ENCODE data around the gene GIPC3. TPM values are rescaled to one million over a fixed set of nuclear protein-coding genes. Genes with fewer than 3 reads are reported as not detected.
"Not testable (repeated sequence)": the region's sequence is repeated elsewhere in the genome, so short reads cannot be mapped to it uniquely, and the experiment has no call there.

Gene GIPC3
- polyA plus RNA-seq, 3 donors = 3.1 to 3.8 (median 3.6) TPM

GRCh38 chr19:3625996-3626472 is 40.8 kb downstream of the GIPC3 start:
- no peak for DNase-seq (ENCODE audit: extremely low read depth in 1 of 11, low read depth in 9 of 11, low spot score in 4 of 11)

GRCh38 chr19:3626473-3627350 is 41.4 kb downstream of the GIPC3 start, which contains the start of gene CACTIN:
TSS of gene CACTIN (minus strand) at chr19:3626790. CDS start at chr19:3626762, 28 bp downstream.
- peak; percentile 88 to 98 (median 96) for DNase-seq (ENCODE audit: extremely low read depth in 1 of 11, low read depth in 9 of 11, low spot score in 4 of 11)

- no peak for DNase-seq (ENCODE audit: extremely low read depth in 1 of 11, low read depth in 9 of 11, low spot score in 4 of 11)
These were observed 42.1 kb downstream of the GIPC3 start for GRCh38 chr19:3627351-3627723.

GRCh38 chr19:3628766-3629165 is 43.5 kb downstream of the GIPC3 start:
- not testable (repeated sequence) for DNase-seq (ENCODE audit: extremely low read depth in 1 of 11, low read depth in 9 of 11, low spot score in 4 of 11)

GRCh38 chr19:3631053-3631861 is 46.0 kb downstream of the GIPC3 start:
- no peak for DNase-seq (ENCODE audit: extremely low read depth in 1 of 11, low read depth in 9 of 11, low spot score in 4 of 11)

GRCh38 chr19:3632098-3632497 is 46.8 kb downstream of the GIPC3 start:
- DNase-seq (ENCODE audit: extremely low read depth in 1 of 11, low read depth in 9 of 11, low spot score in 4 of 11) = no peak

GRCh38 chr19:3632739-3633558 is 47.7 kb downstream of the GIPC3 start:
- no peak for DNase-seq (ENCODE audit: extremely low read depth in 1 of 11, low read depth in 9 of 11, low spot score in 4 of 11)

GRCh38 chr19:3633559-3633988 is 48.3 kb downstream of the GIPC3 start:
- DNase-seq (ENCODE audit: extremely low read depth in 1 of 11, low read depth in 9 of 11, low spot score in 4 of 11) = no peak

DNA sequence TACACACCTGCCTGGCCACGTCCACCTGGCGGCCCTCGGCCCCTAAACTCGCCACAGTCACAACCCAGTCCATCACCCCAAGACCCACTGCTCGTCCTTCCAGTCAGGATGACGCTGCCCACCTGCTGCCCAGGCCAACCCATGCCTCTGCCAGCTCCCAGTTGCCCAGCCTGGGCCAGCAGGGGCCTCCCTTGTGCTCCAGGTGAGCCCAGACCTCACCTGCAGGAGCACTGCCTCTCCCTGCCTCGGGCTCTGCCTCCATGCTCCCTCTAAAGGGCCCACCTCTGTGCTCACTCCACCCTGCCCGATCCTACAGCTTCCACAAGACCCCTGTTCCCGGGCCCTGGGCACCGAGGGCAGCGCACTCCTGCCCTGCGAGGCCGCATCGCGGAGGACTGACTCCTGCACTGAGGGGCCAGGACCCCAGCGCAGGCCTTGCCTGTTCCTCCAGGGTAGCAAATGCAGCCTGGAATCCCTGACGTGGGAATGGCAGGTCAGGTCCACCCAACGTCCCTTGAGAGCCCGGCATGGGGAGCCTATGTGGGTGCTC is 49.3 kb downstream of the GIPC3 start:
- DNase-seq (ENCODE audit: extremely low read depth in 1 of 11, low read depth in 9 of 11, low spot score in 4 of 11) = no peak

DNA sequence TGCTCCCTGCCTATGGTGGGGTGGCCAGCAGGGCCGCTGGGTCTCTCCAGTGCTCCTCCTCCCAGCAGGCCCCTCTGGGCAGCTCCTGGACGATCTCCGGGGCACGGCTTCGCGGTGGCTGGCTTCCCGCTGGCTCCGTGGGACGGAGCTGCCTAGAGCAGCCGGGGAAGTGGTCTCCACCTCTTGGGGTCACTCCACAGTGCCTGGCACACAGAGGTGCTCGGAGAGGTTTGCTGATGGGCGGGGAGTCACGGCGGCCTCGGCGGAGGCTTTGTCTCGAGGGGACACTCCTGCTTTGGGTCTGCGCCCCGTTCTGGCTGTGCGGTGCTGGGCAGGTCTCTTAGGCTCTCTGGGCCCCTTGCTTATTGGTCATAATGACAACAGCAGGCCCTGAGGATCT is 51.2 kb downstream of the GIPC3 start:
- DNase-seq (ENCODE audit: extremely low read depth in 1 of 11, low read depth in 9 of 11, low spot score in 4 of 11) = no peak

DNA sequence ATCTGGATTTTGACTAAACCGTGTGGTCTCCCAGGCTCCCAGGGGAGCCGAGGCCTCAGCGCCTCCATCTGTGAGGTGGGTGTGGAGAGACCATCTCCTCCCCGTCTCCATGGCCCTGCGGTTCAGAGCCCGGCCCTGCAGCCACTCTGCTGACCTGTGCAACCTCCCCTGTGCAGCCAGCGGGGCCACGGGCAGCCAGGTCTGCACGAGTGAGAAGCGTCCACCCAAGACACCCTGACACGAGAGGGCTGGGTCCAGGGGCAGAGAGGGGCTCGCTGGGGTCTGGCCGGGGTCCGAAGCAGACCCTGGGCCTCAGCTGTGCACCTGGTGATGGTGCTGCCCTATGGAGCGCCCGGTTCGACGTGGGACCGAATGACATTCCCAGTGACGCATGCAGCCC is 51.7 kb downstream of the GIPC3 start:
- no peak for DNase-seq (ENCODE audit: extremely low read depth in 1 of 11, low read depth in 9 of 11, low spot score in 4 of 11)

DNA sequence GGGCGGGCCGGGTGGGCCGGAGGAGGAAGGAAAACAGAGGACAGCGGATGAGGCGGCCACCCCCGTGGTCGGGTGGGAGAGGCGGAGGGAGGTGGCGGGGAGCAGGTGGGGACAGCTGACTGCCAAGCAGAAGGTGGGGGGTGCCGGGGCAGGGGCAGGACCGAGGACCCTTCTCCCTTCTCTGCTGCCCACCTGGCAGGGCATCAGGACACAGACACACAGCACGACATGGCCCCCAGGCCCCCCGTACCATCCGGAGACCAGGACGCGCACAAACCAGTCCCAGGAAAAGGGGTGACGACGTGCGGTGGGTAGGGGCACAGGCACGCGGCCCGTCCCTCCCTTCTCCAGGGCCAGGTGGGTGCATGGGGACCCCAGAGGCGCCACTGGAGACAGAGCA is 52.3 kb downstream of the GIPC3 start:
- no peak for DNase-seq (ENCODE audit: extremely low read depth in 1 of 11, low read depth in 9 of 11, low spot score in 4 of 11)

- no peak for DNase-seq (ENCODE audit: extremely low read depth in 1 of 11, low read depth in 9 of 11, low spot score in 4 of 11)
These were observed 53.2 kb downstream of the GIPC3 start for GRCh38 chr19:3638208-3639193.

GRCh38 chr19:3639479-3639878 is 54.2 kb downstream of the GIPC3 start:
- no peak for DNase-seq (ENCODE audit: extremely low read depth in 1 of 11, low read depth in 9 of 11, low spot score in 4 of 11)

- no peak for DNase-seq (ENCODE audit: extremely low read depth in 1 of 11, low read depth in 9 of 11, low spot score in 4 of 11)
These were observed 56.4 kb downstream of the GIPC3 start for GRCh38 chr19:3641515-3642269.

GRCh38 chr19:3642296-3642695 is 57.0 kb downstream of the GIPC3 start:
- no peak for DNase-seq (ENCODE audit: extremely low read depth in 1 of 11, low read depth in 9 of 11, low spot score in 4 of 11)
